ENCODE measurements around the gene GRIA1. TPM values are rescaled to one million over a fixed set of nuclear protein-coding genes. Genes with fewer than 3 reads are reported as not detected.

The GRIA1 gene
- total and polyA plus RNA-seq, 2 of the 13 experiments (the other 11 are each of a cell fraction or from before 2014, with no cell fraction given), result not detected

DNA sequence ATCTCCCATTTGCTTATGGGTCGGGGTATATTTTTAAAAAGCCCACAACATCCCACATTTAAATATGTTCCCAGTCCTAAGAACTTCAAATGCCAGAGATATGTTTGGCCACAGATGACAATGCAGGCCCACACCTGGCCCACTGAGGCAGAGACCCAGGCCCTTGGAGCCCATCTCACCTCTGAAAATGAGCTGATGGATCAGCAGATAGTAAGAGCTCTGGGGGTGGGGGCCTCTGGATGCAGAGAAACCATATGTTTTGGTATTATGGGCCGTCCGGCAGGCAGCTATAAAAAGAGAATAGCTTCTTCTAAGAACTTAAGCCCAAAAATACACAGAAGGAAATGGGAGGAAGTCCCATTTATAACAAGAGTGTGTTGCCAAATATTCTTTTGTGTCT lies 256.0 kb downstream of the GRIA1 start (continued):
- TF ChIP-seq, protein P1, sequence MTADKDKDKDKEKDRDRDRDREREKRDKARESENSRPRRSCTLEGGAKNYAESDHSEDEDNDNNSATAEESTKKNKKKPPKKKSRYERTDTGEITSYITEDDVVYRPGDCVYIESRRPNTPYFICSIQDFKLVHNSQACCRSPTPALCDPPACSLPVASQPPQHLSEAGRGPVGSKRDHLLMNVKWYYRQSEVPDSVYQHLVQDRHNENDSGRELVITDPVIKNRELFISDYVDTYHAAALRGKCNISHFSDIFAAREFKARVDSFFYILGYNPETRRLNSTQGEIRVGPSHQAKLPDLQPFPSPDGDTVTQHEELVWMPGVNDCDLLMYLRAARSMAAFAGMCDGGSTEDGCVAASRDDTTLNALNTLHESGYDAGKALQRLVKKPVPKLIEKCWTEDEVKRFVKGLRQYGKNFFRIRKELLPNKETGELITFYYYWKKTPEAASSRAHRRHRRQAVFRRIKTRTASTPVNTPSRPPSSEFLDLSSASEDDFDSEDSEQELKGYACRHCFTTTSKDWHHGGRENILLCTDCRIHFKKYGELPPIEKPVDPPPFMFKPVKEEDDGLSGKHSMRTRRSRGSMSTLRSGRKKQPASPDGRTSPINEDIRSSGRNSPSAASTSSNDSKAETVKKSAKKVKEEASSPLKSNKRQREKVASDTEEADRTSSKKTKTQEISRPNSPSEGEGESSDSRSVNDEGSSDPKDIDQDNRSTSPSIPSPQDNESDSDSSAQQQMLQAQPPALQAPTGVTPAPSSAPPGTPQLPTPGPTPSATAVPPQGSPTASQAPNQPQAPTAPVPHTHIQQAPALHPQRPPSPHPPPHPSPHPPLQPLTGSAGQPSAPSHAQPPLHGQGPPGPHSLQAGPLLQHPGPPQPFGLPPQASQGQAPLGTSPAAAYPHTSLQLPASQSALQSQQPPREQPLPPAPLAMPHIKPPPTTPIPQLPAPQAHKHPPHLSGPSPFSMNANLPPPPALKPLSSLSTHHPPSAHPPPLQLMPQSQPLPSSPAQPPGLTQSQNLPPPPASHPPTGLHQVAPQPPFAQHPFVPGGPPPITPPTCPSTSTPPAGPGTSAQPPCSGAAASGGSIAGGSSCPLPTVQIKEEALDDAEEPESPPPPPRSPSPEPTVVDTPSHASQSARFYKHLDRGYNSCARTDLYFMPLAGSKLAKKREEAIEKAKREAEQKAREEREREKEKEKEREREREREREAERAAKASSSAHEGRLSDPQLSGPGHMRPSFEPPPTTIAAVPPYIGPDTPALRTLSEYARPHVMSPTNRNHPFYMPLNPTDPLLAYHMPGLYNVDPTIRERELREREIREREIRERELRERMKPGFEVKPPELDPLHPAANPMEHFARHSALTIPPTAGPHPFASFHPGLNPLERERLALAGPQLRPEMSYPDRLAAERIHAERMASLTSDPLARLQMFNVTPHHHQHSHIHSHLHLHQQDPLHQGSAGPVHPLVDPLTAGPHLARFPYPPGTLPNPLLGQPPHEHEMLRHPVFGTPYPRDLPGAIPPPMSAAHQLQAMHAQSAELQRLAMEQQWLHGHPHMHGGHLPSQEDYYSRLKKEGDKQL (CRISPR knock-in tag; IDR thresholded peaks at IDR 0.05; ENCODE audit: low read depth), result no peak
- no peak for TF ChIP-seq HNRNPUL1 (IDR thresholded peaks at IDR 0.05; ENCODE audit: low read depth, low read length)
- no peak for TF ChIP-seq ZNF766 (CRISPR knock-in tag; IDR thresholded peaks at IDR 0.05; ENCODE audit: borderline replicate concordance)

DNA sequence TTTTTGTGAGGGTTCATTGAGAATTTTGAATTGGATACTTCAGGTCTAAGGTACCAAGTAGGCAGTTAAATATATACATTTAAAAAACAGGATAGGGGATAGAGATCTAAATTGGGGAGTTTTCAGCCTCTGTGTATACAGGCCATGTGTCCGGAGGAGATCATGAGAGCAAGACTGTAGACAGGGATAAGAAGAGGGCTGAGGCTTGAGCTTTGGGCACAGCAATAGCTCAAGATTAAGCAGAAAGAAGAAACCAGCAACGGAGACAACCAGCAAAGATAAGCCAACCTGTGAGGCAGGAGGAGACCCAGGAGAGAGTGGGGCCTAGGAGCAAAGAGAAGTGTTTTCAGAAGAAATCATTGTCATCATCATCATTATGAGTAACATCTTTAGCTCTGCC lies 258.4 kb downstream of the GRIA1 start:
- no peak overlapping the region for H3K9ac ChIP-seq (ENCODE audit: insufficient read depth, low read depth, low read length)
- H3K27me3 ChIP-seq (ENCODE audit: control insufficient read depth in 1 of 2, insufficient read depth in 2 of 2, low read length in 2 of 2), result no peaks in the 10 kb centered on the region
- BruUV-seq (replicated peaks), result no TSS peak
- FAIRE-seq (no peak), ATAC-seq (no peak), DNase-seq (ENCODE audit: low spot score) (no peak)
- WGBS (ENCODE audit: low lambda C conversion rate), result 45% methylated on average over 2 of the region's 2 CpGs
- no peaks in the 10 kb centered on the region for H3K4me1 ChIP-seq (ENCODE audit: insufficient read depth, low read length)
- intact Hi-C loops (cut with micrococcal nuclease; ENCODE audit: unreplicated experiment), result no loop called here
- no peak for TF ChIP-seq MEF2D (CRISPR knock-in tag; IDR thresholded peaks at IDR 0.05)
- no peak for TF ChIP-seq ZNF136 (CRISPR knock-in tag; IDR thresholded peaks at IDR 0.05; ENCODE audit: low read depth)
- CTCF ChIA-PET (ENCODE audit: low intra/inter-chr PET ratio, low total read pairs), result no interaction called here
- H2AFZ ChIP-seq (ENCODE audit: low read length), result no peak overlapping the region
- no peaks in the 10 kb centered on the region for H4K20me1 ChIP-seq (ENCODE audit: insufficient read depth, low read length)
- H3K9me3 ChIP-seq (ENCODE audit: low read length), result no peaks in the 10 kb centered on the region
- H3K4me3 ChIP-seq (replicated peaks in 1 of 3; ENCODE audit: insufficient read depth in 1 of 3, low read depth in 2 of 3, low read length in 3 of 3), result no peak overlapping the region
- H3K79me2 ChIP-seq (ENCODE audit: insufficient read depth, low read length), result no peaks in the 10 kb centered on the region
- in situ Hi-C loops (cut with HindIII; ENCODE audit: extremely low pct_ligation_motif_present, low pct_unique_long_range_greater_than_20kb), result no loop called here
- POLR2A ChIA-PET, result no interaction called here
- H3K36me3 ChIP-seq (replicated peaks in 1 of 2; ENCODE audit: control insufficient read depth in 1 of 2, insufficient read depth in 2 of 2, low read length in 2 of 2), result no peaks in the 10 kb centered on the region
- H3K4me2 ChIP-seq (ENCODE audit: low read depth, low read length), result no peak overlapping the region
- no peak overlapping the region for H3K27ac ChIP-seq (ENCODE audit: extremely low read length, insufficient read depth, low read length)
